Activated CD4-positive, alpha-beta memory T cell treated with anti-CD3 and anti-CD28 coated beads for 36 hours (primary cell): ENCODE data around the gene CSKMT. TPM values are rescaled to one million over a fixed set of nuclear protein-coding genes. Genes with fewer than 3 reads are reported as not detected.
A peak's percentile ranks its signal among the peaks of the same experiment; 100 is the strongest.
"Not testable (repeated sequence)": the region's sequence is repeated elsewhere in the genome, so short reads cannot be mapped to it uniquely, and the experiment has no call there.

Experiments
- CTCF ChIA-PET: fragments of 350-600 bp; sonication (Branson Sonifier 250); formaldehyde crosslinking; loops from one replicate; lab custom pipeline; 2021; ENCODE audit warnings: antibody characterized with exemption, inconsistent platforms; lab: Charles Lee
- POLR2A ChIA-PET: fragments of 350-600 bp; sonication (Branson Sonifier 250); formaldehyde crosslinking; loops from one replicate; lab custom pipeline; 2021; ENCODE audit warnings: antibody characterized with exemption; lab: Charles Lee
- DNase-seq: peaks from one replicate; pipeline ENCODE4 v3.0.0-alpha.2; 2020
- H3K27ac Mint-ChIP-seq: one replicate; pipeline ENCODE4 v1.8.0; 2021; ENCODE audit warnings: mixed read lengths
- H3K27me3 Mint-ChIP-seq: one replicate; pipeline ENCODE4 v1.8.0; 2021; ENCODE audit warnings: mixed read lengths
- H3K36me3 Mint-ChIP-seq: one replicate; pipeline ENCODE4 v1.8.0; 2021; ENCODE audit warnings: mixed read lengths
- H3K4me1 Mint-ChIP-seq: one replicate; pipeline ENCODE4 v1.8.0; 2021; ENCODE audit warnings: low read depth, mixed read lengths
- H3K4me3 Mint-ChIP-seq: one replicate; pipeline ENCODE4 v1.8.0; 2021; ENCODE audit warnings: mild to moderate bottlenecking, mixed read lengths
- H3K9me3 Mint-ChIP-seq: one replicate; pipeline ENCODE4 v1.8.0; 2021; ENCODE audit warnings: mixed read lengths
- intact Hi-C: fragments of 100-400 bp; cut with micrococcal nuclease; formaldehyde crosslinking; loops from one replicate; pipeline ENCODE4 v1.15.1; 2023
- total RNA-seq, 2 experiments: library from RNA; stranded (reverse); gene quantifications; one replicate each; pipeline ENCODE4 v1.2.3, GENCODE V29; 2021

CSKMT gene
- total RNA-seq, 2 experiments from 2014 or later: 27.7 to 33.9 TPM

DNA sequence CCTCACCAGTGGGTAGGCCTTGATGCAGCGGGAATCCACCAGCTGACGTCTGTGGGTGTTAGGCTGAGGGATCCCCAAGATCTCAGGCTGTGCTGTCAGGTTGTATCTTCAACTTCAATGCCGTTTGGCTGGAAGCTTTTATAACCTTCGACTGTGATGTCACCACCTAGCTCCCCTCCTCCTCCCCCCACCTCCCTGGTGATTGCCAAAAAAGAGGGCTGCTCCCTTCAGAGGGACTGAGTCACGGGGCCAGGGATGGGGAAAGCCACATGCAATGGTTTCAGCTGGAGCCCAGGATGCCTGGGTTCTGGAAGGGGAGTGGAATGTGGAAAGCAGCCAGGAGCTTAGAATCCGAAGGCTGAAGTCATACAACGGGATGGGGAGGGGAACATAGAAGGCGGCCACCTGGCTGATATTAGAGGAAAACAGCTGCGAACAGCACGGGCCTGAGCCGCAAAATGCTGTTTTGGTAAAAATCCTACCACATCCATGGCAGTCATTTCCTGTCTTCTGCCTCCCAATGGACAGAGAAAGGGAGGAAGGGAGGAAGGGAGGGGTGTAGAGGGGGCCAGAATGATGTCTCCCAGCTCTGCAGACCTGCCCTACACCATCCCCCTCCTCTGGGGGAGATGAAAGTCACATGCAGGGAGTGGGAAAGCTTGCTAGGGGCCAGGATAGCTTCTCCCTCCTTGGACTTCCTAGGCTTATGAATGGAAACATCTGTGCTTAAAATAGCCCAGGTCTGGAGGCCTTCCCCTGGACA, 24.5 kb downstream of the CSKMT start, which contains the start of gene LRRN4CL:
Gene LRRN4CL (minus strand): TSS at position 110 of the 763 bp plus-strand sequence. CDS start 1,022 bp downstream, outside the sequence.
- DNase-seq: no peak
- H3K27me3 Mint-ChIP-seq: peaks cover 8% of the 10 kb centered on the region
- intact Hi-C loops: loop anchor here (5.0 kb wide), 1 partner anchor 77 kb away; the partner anchor contains the start of genes EML3 and ROM1
- no peak within 1 kb of the TSS for H3K27ac Mint-ChIP-seq
- no peak within 1 kb of the TSS for H3K4me3 Mint-ChIP-seq
- CTCF ChIA-PET: interaction anchor here (1.0 to 1.7 kb wide), 4 partner anchors 9 to 265 kb away, joined by 3 to 5 read pairs (median 4); partner anchors contain the start of gene ZBTB3
- POLR2A ChIA-PET: interaction anchor here (0.6 to 1.2 kb wide), 3 partner anchors 16 to 97 kb away, joined by 3 to 4 read pairs (median 3); no protein-coding TSS in a partner anchor
- H3K36me3 Mint-ChIP-seq: peaks cover 21% of the 10 kb centered on the region
- peaks cover under 1% of the 10 kb centered on the region for H3K4me1 Mint-ChIP-seq
- H3K9me3 Mint-ChIP-seq: no peaks in the 10 kb centered on the region

DNA sequence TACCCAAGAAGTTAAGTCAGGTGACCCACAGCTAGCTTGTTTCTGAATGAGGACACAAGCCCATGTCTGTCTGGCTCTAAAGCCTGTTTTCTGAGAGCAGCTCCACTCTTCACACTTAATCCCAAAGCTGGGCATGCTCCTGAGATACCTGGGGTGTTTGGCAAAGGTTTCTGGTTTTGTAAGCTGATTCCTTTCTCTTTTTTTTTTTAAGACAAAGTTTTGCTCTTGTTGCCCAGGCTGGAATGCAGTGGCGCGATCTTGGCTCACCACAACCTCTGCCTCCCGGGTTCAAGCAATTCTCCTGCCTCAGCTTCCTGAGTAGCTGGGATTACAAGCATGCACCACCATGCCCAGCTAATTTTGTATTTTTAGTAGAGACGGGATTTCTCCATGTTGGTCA, 28.5 kb downstream of the CSKMT start:
- ChIA-PET POLR2A (interaction anchor here (1.1 kb wide), 2 partner anchors 16 to 22 kb away, joined by 3 read pairs; partner anchors contain the start of genes LBHD1 and UQCC3), CTCF (interaction anchor here (0.7 to 2.7 kb wide), 27 partner anchors 9 to 299 kb away, joined by 3 to 32 read pairs (median 5); partner anchors contain the start of genes C11orf98, CSKMT, EEF1G and HNRNPUL2)
- H3K9me3 Mint-ChIP-seq, H3K27ac Mint-ChIP-seq, DNase-seq, H3K4me3 Mint-ChIP-seq, H3K27me3 Mint-ChIP-seq, H3K4me1 Mint-ChIP-seq: not testable (repeated sequence)
- H3K36me3 Mint-ChIP-seq: peaks cover 22% of the 10 kb centered on the region
- intact Hi-C loops: loop anchor here (1.0 to 5.0 kb wide), 3 partner anchors 81 to 313 kb away; partner anchors contain the start of genes EML3 and ROM1

- DNase-seq: peak; percentile 81
- Mint-ChIP-seq H3K4me1 (peaks cover 5% of the 10 kb centered on the region), H3K4me3 (no peak overlapping the region), H3K36me3 (peaks cover 20% of the 10 kb centered on the region), H3K27ac (no peak overlapping the region), H3K27me3 (no peaks in the 10 kb centered on the region), H3K9me3 (no peaks in the 10 kb centered on the region)
- POLR2A ChIA-PET: interaction anchor here (1.5 kb wide), 1 partner anchor 103 kb away, joined by 4 read pairs; the partner anchor contains the start of gene TUT1
- CTCF ChIA-PET: interaction anchor here (0.5 to 2.7 kb wide), 40 partner anchors 8 to 313 kb away, joined by 3 to 32 read pairs (median 4); partner anchors contain the start of genes C11orf98, CSKMT, EEF1G and HNRNPUL2
- intact Hi-C loops: loop anchor here (1.0 to 5.0 kb wide), 3 partner anchors 82 to 314 kb away; partner anchors contain the start of genes EML3 and ROM1
Measured at GRCh38 chr11:62694455-62695167, 29.5 kb downstream of the CSKMT start.

- Mint-ChIP-seq H3K4me1 (peaks cover 24% of the 10 kb centered on the region), H3K9me3 (no peaks in the 10 kb centered on the region), H3K4me3 (no peak overlapping the region), H3K27me3 (no peaks in the 10 kb centered on the region), H3K36me3 (peaks cover 18% of the 10 kb centered on the region), H3K27ac (no peak overlapping the region)
- DNase-seq: peak; percentile 33
- ChIA-PET POLR2A (no interaction called here), CTCF (interaction anchor here (1.6 to 1.9 kb wide), 2 partner anchors 8 to 21 kb away, joined by 5 to 9 read pairs; no protein-coding TSS in a partner anchor)
- intact Hi-C loops: no loop called here
Measured at GRCh38 chr11:62702246-62702645, 37.1 kb downstream of the CSKMT start.

DNA sequence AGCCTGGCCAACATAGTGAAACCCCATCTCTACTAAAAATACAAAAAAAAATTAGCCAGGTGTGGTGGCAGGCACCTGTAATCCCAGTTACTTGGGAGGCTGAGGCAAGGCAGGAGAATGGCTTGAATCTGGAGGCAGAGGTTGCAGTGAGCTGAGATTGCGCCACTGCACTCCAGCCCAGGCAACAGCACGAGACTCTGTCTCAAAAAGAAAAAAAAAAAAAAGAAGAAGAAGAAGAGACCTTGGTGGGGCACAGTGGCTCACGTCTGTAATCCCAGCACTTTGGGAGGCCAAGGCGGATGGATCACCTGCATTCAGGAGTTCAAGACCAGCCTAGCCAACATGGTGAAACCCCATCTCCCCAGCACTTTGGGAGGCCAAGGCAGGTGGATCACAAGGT, 38.8 kb downstream of the CSKMT start:
- intact Hi-C loops, H3K27me3 Mint-ChIP-seq, H3K27ac Mint-ChIP-seq, POLR2A ChIA-PET, H3K9me3 Mint-ChIP-seq, DNase-seq, H3K4me3 Mint-ChIP-seq: not testable (repeated sequence)
- Mint-ChIP-seq H3K4me1 (peaks cover 39% of the 10 kb centered on the region), H3K36me3 (peaks cover 20% of the 10 kb centered on the region)
- CTCF ChIA-PET: interaction anchor here (0.6 kb wide), 1 partner anchor 63 kb away, joined by 3 read pairs; no protein-coding TSS in a partner anchor

DNA sequence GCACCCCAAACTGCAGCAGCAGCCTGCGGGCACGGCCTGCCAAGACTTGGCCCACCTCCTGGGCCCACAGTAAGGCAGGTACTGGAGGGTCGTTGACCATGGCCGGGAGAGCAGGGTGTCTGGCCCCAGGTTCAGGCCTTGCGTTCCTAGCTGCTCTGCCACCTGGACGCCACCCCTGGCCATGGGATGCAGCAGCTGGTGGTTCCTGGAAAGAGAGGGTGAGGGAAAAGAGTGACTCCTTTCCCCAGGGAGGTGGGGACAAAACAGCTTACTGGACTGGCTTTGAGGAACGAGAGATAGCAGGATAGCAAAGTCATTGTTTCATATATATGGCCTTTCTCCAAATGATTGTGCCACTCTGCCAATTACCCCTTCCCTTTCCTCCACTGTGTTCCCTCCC, 40.3 kb downstream of the CSKMT start:
- H3K36me3 Mint-ChIP-seq: peaks cover 29% of the 10 kb centered on the region
- CTCF ChIA-PET: interaction anchor here (0.5 to 2.0 kb wide), 7 partner anchors 8 to 281 kb away, joined by 3 to 8 read pairs (median 4); partner anchors contain the start of genes HNRNPUL2 and TTC9C
- peak overlapping the region; percentile 70 for H3K27ac Mint-ChIP-seq
- H3K27me3 Mint-ChIP-seq: no peaks in the 10 kb centered on the region
- POLR2A ChIA-PET: interaction anchor here (0.8 to 5.4 kb wide), 7 partner anchors 16 to 135 kb away, joined by 3 to 29 read pairs (median 5); partner anchors contain the start of genes B3GAT3, GANAB, INTS5 and LBHD1
- peaks cover 45% of the 10 kb centered on the region for H3K4me1 Mint-ChIP-seq
- DNase-seq: no peak
- intact Hi-C loops: loop anchor here (5.0 kb wide), 2 partner anchors 47 to 113 kb away; partner anchors contain the start of genes TUT1 and ZBTB3
- no peaks in the 10 kb centered on the region for H3K9me3 Mint-ChIP-seq
- H3K4me3 Mint-ChIP-seq: peak overlapping the region; percentile 85

DNA sequence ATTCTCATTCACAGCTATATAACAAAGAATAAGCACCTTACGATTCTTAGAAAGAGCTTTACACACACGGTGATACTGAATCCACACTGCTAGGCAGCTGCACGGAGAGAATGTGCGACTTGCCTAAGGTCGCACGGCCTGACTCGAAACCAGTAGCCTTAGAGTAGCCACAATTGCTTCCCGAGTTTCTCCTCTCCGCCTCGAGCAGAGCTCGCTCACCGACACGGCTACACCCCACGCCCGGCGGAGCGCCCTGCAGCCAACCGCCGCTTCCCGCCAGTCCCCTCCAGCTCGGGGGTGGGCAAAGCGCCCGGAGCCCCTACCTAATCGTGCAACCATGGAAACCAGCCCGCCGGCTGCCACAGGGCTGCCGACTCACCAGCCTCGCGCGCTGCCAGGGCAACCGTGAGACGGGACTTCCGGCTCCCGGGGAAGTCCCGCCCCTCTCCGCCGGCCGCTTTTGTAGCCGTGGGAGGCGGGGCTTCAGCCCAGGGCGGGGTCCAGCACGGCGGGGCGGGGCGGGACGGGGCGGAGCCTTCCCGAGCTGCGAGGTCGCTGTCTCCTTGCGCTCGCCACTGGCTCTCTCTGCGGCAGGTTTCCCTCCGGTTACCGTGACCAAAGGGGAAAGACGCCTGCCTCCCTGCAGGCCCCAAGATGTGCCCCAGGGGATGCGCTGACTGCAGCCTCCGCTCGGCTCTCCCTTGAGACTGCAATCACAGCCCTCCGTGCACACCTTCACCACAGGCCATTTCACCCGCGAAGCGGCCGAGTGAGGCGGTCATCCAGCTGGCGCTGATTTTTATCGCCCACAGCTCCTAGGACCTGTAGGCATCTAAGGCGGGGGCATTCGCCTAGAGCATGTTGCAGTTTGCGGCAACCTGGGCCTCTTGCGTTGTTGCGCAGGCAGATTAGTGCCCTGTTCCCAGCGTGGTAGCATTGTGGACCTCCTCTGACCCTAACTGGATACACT, 41.1 kb downstream of the CSKMT start:
- CTCF ChIA-PET: interaction anchor here (0.6 to 2.0 kb wide), 7 partner anchors 9 to 281 kb away, joined by 3 to 8 read pairs (median 4); partner anchors contain the start of genes HNRNPUL2, STX5 and TTC9C
- POLR2A ChIA-PET: interaction anchor here (0.8 to 5.4 kb wide), 9 partner anchors 17 to 134 kb away, joined by 3 to 29 read pairs (median 5); partner anchors contain the start of genes B3GAT3, C11orf98, CSKMT and GANAB
- intact Hi-C loops: loop anchor here (5.0 kb wide), 2 partner anchors 46 to 114 kb away; partner anchors contain the start of genes TUT1 and ZBTB3
- H3K9me3 Mint-ChIP-seq: no peaks in the 10 kb centered on the region
- peaks cover 50% of the 10 kb centered on the region for H3K4me1 Mint-ChIP-seq
- H3K27ac Mint-ChIP-seq: peak overlapping the region; percentile 70
- H3K4me3 Mint-ChIP-seq: peak overlapping the region; percentile 85
- no peaks in the 10 kb centered on the region for H3K27me3 Mint-ChIP-seq
- H3K36me3 Mint-ChIP-seq: peaks cover 30% of the 10 kb centered on the region
- DNase-seq: peak; percentile 96

DNA sequence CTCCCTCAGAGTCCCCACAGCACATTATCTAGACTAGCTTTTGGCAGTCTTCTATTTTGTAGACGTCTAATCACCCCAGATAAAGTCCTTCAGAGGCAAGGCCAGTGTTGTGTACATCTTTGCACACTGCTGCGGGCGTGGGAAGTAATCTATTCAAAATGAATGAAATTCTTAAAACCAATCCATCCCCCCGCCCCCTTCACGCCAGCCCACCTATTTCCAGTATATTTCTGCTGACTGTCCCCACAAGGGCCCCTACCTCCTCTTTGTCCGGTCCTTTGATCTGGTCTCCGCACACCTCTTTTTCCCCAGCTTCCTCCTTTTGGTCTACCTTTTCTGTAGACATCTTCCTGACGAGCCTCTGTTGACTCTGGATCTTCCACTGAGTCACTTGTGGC, 41.7 kb downstream of the CSKMT start:
- no peak overlapping the region for H3K27ac Mint-ChIP-seq
- ChIA-PET CTCF (interaction anchor here (1.1 to 2.0 kb wide), 3 partner anchors 12 to 282 kb away, joined by 3 to 8 read pairs (median 6); no protein-coding TSS in a partner anchor), POLR2A (interaction anchor here (1.0 to 5.4 kb wide), 5 partner anchors 35 to 134 kb away, joined by 5 to 29 read pairs (median 8); partner anchors contain the start of genes C11orf98, CSKMT, INTS5 and LBHD1)
- H3K9me3 Mint-ChIP-seq: no peaks in the 10 kb centered on the region
- peaks cover 28% of the 10 kb centered on the region for H3K36me3 Mint-ChIP-seq
- DNase-seq: no peak
- no peaks in the 10 kb centered on the region for H3K27me3 Mint-ChIP-seq
- H3K4me1 Mint-ChIP-seq: peaks cover 50% of the 10 kb centered on the region
- peak overlapping the region; percentile 32 for H3K4me3 Mint-ChIP-seq
- intact Hi-C loops: loop anchor here (5.0 kb wide), 2 partner anchors 45 to 115 kb away; partner anchors contain the start of genes TUT1 and ZBTB3

DNA sequence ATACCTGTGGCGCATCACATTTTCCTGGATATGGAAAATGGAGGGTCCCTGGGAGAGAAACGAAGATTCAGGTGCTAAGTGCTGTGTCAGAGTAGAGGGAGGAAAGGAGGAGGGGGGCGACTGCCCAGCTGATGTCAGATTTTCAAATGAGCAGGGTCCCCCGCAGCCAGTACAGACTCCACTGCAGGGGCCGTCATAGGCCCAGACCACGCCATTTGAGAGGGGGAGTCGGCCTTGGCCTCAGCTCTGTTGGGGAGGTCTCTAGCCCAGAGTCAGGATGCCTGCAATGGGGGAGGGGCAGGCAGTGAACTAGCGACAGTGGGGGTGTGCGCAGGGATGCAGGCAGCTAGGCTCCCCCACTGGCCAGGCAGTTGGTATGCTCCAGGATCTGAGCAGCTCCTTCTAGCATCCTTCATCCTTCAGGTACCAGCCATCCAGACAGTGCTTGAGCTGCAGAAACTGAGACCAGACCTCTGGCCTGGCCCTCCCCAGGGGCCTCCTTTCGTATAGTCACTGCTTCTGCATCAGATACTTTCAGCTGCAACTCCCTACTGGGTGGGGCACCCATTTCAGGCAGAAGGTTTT, 42.3 kb downstream of the CSKMT start, which contains the start of the genes BSCL2 and GNG3:
Gene BSCL2 (minus strand): TSS at position 148 of the 585 bp plus-strand sequence. CDS start 229 bp downstream, outside the sequence.
Gene GNG3 (plus strand): TSS at position 400 of the 585 bp plus-strand sequence. CDS start 620 bp downstream, outside the sequence.
- peaks cover 51% of the 10 kb centered on the region for H3K4me1 Mint-ChIP-seq
- H3K36me3 Mint-ChIP-seq: peaks cover 27% of the 10 kb centered on the region
- POLR2A ChIA-PET: interaction anchor here (0.7 to 5.4 kb wide), 6 partner anchors 20 to 133 kb away, joined by 3 to 29 read pairs (median 13); partner anchors contain the start of genes C11orf98, CSKMT, HNRNPUL2 and LBHD1
- H3K27me3 Mint-ChIP-seq: no peaks in the 10 kb centered on the region
- intact Hi-C loops: loop anchor here (5.0 kb wide), 2 partner anchors 45 to 115 kb away; partner anchors contain the start of genes TUT1 and ZBTB3
- peak within 1 kb of the TSS; percentile 86 for H3K4me3 Mint-ChIP-seq
- DNase-seq: no peak
- peak within 1 kb of the TSS; percentile 95 for H3K27ac Mint-ChIP-seq
- CTCF ChIA-PET: interaction anchor here (1.1 to 2.0 kb wide), 2 partner anchors 13 to 115 kb away, joined by 3 to 8 read pairs; no protein-coding TSS in a partner anchor
- H3K9me3 Mint-ChIP-seq: no peaks in the 10 kb centered on the region
